ENCODE measurements around the gene HOXA2. TPM values are rescaled to one million over a fixed set of nuclear protein-coding genes. Genes with fewer than 3 reads are reported as not detected.

Gene HOXA2
- total RNA-seq, 2 experiments from 2014 or later = 0.25 to 0.42 TPM

GRCh38 chr7:27109466-27110185, 7.1 kb upstream of the HOXA2 start:
- intact Hi-C loops (cut with micrococcal nuclease; ENCODE audit: unreplicated experiment) = no loop called here
- no peaks in the 10 kb centered on the region for H4K20me1 ChIP-seq (ENCODE audit: insufficient read depth, low read length)
- BruUV-seq (replicated peaks) = no TSS peak
- no peaks in the 10 kb centered on the region for H3K79me2 ChIP-seq (ENCODE audit: insufficient read depth, low read depth, low read length)
- no peak for TF ChIP-seq EZH2phosphoT487 (IDR thresholded peaks at IDR 0.05; ENCODE audit: borderline replicate concordance, low read depth, low read length)
- no peak for TF ChIP-seq CTCF (conservative IDR thresholded peaks at IDR 0.05; ENCODE audit: low read length)
- POLR2A ChIA-PET = interaction anchor here (0.6 kb wide), 1 partner anchor 409 kb away, joined by 4 read pairs; no protein-coding TSS in a partner anchor
- H3K9me3 ChIP-seq (ENCODE audit: low read length) = no peaks in the 10 kb centered on the region
- no peak overlapping the region for H3K4me3 ChIP-seq (ENCODE audit: low read depth, low read length, poor library complexity, severe bottlenecking)
- no peaks in the 10 kb centered on the region for H3K9me2 ChIP-seq (ENCODE audit: insufficient read depth, low read length)
- no peaks in the 10 kb centered on the region for H3K36me3 ChIP-seq (ENCODE audit: insufficient read depth, low read length)
- no peaks in the 10 kb centered on the region for H3K4me1 ChIP-seq (ENCODE audit: insufficient read depth, low read length, poor library complexity, severe bottlenecking)
- no peak for DNase-seq (ENCODE audit: low spot score)
- H3K27ac ChIP-seq (ENCODE audit: low read depth, low read length, poor library complexity, severe bottlenecking) = no peak overlapping the region
- no peak overlapping the region for H2AFZ ChIP-seq (ENCODE audit: low read length)
- H3K4me2 ChIP-seq (ENCODE audit: low read length) = no peak overlapping the region
- CTCF ChIA-PET (ENCODE audit: unreplicated experiment) = no interaction called here

- CTCF ChIA-PET (ENCODE audit: unreplicated experiment) = no interaction called here
These were observed 6.1 kb upstream of the HOXA2 start for GRCh38 chr7:27108390-27109127.

More at GRCh38 chr7:27108390-27109127, 6.1 kb upstream of the HOXA2 start:
- intact Hi-C loops (cut with micrococcal nuclease; ENCODE audit: unreplicated experiment) = no loop called here
- Histone ChIP-seq H3K27ac (ENCODE audit: low read depth, low read length, poor library complexity, severe bottlenecking) (no peak overlapping the region), H3K4me2 (ENCODE audit: low read length) (no peak overlapping the region), H3K9me3 (ENCODE audit: low read length) (no peaks in the 10 kb centered on the region), H3K36me3 (ENCODE audit: insufficient read depth, low read length) (no peaks in the 10 kb centered on the region), H3K4me3 (ENCODE audit: low read depth, low read length, poor library complexity, severe bottlenecking) (no peak overlapping the region), H4K20me1 (ENCODE audit: insufficient read depth, low read length) (no peaks in the 10 kb centered on the region), H3K4me1 (ENCODE audit: insufficient read depth, low read length, poor library complexity, severe bottlenecking) (no peaks in the 10 kb centered on the region), H2AFZ (ENCODE audit: low read length) (no peak overlapping the region), H3K9me2 (ENCODE audit: insufficient read depth, low read length) (no peaks in the 10 kb centered on the region), H3K79me2 (ENCODE audit: insufficient read depth, low read depth, low read length) (no peaks in the 10 kb centered on the region)
- no TSS peak for BruUV-seq (replicated peaks)
- TF ChIP-seq CTCF (conservative IDR thresholded peaks at IDR 0.05; ENCODE audit: low read length) (no peak), EZH2phosphoT487 (IDR thresholded peaks at IDR 0.05; ENCODE audit: borderline replicate concordance, low read depth, low read length) (no peak)
- POLR2A ChIA-PET = interaction anchor here (0.6 kb wide), 1 partner anchor 408 kb away, joined by 4 read pairs; no protein-coding TSS in a partner anchor
- DNase-seq (ENCODE audit: low spot score) = no peak

All from OCI-LY7 (cell line).